Ishikawa (cell line): ENCODE data around the gene NOTCH3.

Source experiments
- CEBPB ChIP-seq: IDR thresholded peaks from 2 replicates; pipeline ENCODE4 v1.6.1; 2012
- CREB1 ChIP-seq: IDR thresholded peaks from 2 replicates; pipeline ENCODE4 v1.6.1; 2012; ENCODE audit warnings: low read depth
- EGR1 ChIP-seq: IDR thresholded peaks from 2 replicates; pipeline ENCODE4 v1.6.1; 2012
- EP300 ChIP-seq: IDR thresholded peaks from 2 replicates; pipeline ENCODE4 v1.6.1; 2012; ENCODE audit warnings: borderline replicate concordance
- FOXM1 ChIP-seq: IDR thresholded peaks from 2 replicates; pipeline ENCODE4 v1.6.1; 2012; ENCODE audit warnings: low read depth, borderline replicate concordance
- NFIC ChIP-seq: IDR thresholded peaks from 2 replicates; pipeline ENCODE4 v1.6.1; 2012
- RAD21 ChIP-seq: IDR thresholded peaks from 2 replicates; pipeline ENCODE4 v1.6.1; 2012; ENCODE audit warnings: low read depth
- TAF1 ChIP-seq: IDR thresholded peaks from 2 replicates; pipeline ENCODE4 v1.6.1; 2012; ENCODE audit warnings: low read depth, mild to moderate bottlenecking
- TCF12 ChIP-seq: IDR thresholded peaks from 2 replicates; pipeline ENCODE4 v1.6.1; 2012; ENCODE audit warnings: low read depth
- TEAD4 ChIP-seq: IDR thresholded peaks from 2 replicates; pipeline ENCODE4 v1.6.1; 2012
- YY1 ChIP-seq: IDR thresholded peaks from 2 replicates; pipeline ENCODE4 v1.6.1; 2012; ENCODE audit warnings: low read depth
- ZBTB7A ChIP-seq: IDR thresholded peaks from 2 replicates; pipeline ENCODE4 v1.6.1; 2012; ENCODE audit warnings: low read depth
- TF ChIP-seq, protein P1 (sequence below): IDR thresholded peaks from 2 replicates; pipeline ENCODE4 v1.6.1; 2012
- TF ChIP-seq, protein P2 (sequence below): IDR thresholded peaks from 2 replicates; pipeline ENCODE4 v1.6.1; 2012; ENCODE audit warnings: low read depth, mild to moderate bottlenecking

DNA sequence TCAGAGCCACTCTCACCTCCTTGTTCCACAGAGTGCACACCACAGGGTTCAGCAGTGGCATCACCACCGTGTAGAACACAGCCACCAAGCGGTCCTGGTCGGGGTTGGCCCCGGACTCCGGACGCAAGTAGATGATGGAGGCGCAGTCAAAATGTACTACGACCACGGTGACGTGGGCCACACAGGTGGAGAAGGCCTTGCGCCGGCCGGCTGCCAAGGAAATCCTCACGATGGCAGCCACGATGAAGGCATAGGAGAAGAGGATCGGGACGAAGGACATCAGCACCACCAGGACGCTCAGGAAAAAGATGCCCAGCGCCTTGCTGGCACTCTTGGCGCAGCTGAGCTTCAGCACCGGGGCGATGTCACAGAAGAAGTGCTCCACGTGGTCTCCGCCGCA is 59.7 kb downstream of the NOTCH3 start:
- TF ChIP-seq, protein P1, sequence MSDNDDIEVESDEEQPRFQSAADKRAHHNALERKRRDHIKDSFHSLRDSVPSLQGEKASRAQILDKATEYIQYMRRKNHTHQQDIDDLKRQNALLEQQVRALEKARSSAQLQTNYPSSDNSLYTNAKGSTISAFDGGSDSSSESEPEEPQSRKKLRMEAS: no peak
- TF ChIP-seq EP300 (no peak), NFIC (no peak), YY1 (no peak), FOXM1 (no peak), CEBPB (no peak), TCF12 (no peak), ZBTB7A (no peak), TEAD4 (no peak), EGR1 (no peak), RAD21 (no peak), TAF1 (no peak), CREB1 (no peak)
- TF ChIP-seq, protein P2, sequence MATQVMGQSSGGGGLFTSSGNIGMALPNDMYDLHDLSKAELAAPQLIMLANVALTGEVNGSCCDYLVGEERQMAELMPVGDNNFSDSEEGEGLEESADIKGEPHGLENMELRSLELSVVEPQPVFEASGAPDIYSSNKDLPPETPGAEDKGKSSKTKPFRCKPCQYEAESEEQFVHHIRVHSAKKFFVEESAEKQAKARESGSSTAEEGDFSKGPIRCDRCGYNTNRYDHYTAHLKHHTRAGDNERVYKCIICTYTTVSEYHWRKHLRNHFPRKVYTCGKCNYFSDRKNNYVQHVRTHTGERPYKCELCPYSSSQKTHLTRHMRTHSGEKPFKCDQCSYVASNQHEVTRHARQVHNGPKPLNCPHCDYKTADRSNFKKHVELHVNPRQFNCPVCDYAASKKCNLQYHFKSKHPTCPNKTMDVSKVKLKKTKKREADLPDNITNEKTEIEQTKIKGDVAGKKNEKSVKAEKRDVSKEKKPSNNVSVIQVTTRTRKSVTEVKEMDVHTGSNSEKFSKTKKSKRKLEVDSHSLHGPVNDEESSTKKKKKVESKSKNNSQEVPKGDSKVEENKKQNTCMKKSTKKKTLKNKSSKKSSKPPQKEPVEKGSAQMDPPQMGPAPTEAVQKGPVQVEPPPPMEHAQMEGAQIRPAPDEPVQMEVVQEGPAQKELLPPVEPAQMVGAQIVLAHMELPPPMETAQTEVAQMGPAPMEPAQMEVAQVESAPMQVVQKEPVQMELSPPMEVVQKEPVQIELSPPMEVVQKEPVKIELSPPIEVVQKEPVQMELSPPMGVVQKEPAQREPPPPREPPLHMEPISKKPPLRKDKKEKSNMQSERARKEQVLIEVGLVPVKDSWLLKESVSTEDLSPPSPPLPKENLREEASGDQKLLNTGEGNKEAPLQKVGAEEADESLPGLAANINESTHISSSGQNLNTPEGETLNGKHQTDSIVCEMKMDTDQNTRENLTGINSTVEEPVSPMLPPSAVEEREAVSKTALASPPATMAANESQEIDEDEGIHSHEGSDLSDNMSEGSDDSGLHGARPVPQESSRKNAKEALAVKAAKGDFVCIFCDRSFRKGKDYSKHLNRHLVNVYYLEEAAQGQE: no peak
